SH-SY5Y (cell line): ENCODE data around the gene STAMBPL1.

Experiments used
- GATA2 ChIP-seq: IDR thresholded peaks from 2 replicates; pipeline ENCODE4 v1.6.1; 2011; ENCODE audit warnings: mild to moderate bottlenecking, low read depth, low read length
- GATA3 ChIP-seq: IDR thresholded peaks from 2 replicates; pipeline ENCODE4 v1.6.1; 2011; ENCODE audit warnings: low read depth, mild to moderate bottlenecking, low read length, moderate library complexity

DNA sequence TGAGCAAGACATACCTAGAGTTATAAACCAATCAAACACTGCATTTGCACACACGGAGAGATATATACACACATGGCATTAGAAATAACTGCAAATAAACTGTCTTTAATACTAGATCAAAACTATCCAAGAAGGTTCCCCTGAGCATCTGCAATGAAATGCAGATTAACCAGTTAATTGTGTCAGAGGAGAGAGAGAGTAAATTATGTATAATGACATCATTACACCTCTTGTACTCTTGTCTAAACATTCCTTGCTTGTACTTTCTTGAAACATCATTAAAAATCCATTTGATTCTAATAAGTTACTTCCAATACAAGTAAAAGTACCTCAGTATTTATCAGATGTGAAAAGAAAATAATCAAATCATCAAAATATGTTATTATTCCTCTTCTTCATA lies 29.3 kb upstream of the STAMBPL1 start:
- TF ChIP-seq GATA3 = no peak
- TF ChIP-seq GATA2 = no peak
